ENCODE measurements around the gene ZNF184.

Gene ZNF184

DNA sequence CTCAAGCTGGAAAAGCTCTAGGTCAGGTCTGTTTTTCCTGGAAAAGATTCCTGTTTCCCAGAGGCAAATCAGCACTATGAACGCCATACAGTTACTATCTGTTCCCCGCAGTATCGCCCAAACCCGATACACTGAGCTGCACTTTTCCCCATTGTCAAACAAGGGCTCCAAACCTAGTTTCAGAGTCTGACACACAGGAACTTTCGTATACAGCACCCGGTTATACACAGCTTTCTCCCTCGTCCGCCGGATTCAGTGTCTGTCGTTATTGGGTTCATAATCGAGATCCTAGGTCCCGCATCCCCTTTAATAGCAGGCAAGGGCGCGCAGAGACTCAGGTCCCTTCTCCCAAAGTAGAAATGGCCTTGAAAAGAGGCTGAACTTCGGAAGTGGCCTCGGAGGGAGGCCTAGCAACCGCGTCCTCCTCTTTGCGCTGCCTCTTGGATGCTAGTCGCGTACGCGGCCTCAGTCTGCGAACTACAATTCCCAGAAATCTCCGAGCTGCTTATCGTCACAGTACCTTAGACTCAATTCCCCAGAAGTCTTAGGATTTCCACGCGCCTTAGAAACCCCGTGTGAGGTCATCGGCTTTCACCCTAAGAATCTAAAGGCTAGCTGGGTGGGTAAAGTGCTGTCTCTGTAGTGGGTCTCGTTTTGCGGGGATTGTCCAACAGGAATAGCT lies 50.1 kb downstream of the ZNF184 start:
- no peak for DNase-seq

DNA sequence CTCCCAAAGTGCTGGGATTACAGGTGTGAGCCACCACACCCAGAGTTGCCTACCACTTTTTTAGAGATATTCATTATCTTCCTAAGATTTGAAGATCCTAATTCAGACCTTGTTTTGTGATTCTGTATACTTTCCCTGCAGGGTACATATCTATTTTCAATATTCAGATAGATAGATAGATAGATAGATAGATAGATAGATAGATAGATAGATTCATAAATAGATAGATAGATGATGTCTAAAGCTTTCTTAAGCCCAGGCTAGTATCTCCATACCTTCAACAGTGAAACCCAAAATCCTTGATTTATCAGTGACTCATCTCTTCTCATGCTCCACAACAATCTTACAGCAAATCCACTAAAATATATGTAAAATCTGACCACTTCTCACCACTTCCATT lies 53.5 kb downstream of the ZNF184 start:
- no peak for DNase-seq

DNA sequence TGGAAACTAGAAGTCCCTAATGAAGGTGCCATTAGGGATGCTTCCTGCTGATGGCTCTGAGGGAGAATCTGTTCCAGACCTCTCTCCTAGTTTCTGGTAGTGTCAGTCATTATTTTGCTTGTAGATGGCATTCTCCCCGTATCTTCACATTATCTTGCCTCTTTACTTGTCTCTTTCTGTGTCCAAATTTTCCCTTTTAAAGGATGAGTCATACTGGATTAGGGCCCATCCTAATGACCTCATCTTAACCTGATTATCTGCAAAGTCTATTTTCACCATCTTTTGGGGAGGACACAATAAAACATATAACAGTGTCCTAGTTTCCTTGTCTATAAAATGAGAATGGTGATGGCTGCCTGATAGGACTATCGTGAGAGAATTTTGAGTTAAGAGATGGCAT lies 57.0 kb downstream of the ZNF184 start:
- DNase-seq, result no peak

DNA sequence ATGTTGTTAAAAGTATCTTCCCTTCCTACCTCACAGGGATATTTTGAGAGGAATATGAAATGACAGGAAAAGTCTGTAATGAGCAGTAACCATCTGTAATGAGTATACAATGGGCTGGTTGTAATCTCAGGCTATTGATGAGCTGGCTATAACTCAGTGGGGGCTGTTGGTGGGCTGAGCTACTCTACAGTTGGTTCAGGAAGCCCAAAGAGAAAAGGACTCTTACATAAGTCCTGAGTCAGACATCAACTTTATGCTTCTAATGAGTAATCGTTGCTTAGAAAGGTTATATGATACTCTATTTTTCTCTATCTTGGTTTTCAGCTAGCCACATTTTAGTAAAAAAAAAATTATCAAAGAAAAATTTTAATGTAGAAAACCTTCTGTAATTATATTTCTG lies 57.9 kb downstream of the ZNF184 start:
- DNase-seq, result no peak

DNA sequence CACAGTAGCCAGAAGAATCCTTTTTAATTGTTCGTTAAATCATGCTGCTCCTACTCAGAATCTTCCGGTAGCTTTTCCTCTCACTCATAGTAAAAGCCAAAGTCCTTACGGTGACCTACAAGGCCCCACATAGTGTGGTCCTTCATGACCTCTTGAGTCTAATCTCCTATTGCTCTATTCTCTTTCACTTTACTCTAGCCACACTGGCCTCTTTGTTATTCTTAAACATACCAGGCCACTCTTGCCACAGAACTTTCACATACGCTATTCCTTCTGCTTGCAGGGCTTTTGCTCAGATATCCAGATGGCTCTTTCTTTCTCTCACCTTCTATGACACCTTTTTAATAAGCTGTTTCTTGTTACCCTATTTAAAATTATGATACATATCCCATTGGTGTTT lies 58.6 kb downstream of the ZNF184 start:
- DNase-seq, result no peak

DNA sequence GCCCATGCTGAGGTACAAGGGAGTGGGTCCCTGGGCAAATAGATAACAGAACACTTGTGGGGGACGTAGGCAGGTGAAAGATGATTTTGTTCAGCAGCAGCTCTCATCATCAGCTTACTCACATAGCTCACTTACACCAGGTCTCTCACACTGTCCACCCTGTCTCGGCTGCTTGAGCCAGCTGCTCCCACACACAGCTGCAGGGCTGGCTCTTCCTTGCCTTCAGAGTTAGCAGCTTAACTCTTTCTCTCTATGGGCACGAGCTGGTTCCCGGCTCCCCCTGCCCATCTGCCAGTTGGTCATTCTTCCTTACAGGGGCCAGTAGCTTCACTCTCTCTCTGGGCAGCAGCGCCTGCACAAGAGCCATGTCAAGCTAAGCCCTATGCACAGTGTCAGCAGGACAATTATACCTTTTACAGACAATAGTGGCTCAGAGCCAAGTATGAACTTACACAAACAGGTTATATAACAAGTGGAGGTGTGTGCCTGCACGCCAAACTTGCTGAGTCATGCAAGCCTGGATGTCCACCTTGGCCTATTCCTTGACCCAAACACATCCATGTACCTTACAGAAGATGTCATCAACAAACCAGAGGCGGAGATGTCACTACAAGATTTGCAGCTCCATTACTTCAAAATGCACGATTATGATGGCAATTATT lies 65.6 kb downstream of the ZNF184 start:
- no peak for DNase-seq

DNA sequence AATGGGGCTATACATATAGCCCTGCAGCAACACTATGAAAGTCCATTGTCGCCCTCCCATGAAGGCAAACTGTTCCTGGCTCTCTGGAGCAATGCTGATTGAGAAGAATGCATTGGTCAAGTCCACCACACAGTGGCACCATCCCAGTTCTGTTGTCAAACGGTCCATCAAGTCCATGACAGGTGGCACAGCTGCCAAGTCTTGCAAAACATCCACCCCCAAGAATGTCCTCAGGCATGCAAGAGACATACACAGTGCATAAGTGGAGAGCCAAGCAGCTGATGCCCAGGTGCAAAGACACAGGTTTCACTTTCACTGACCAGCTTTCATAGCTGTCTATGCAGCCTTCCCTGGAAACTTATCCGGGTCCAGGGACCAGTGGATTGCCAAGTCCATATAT lies 66.8 kb downstream of the ZNF184 start:
- no peak for DNase-seq

DNA sequence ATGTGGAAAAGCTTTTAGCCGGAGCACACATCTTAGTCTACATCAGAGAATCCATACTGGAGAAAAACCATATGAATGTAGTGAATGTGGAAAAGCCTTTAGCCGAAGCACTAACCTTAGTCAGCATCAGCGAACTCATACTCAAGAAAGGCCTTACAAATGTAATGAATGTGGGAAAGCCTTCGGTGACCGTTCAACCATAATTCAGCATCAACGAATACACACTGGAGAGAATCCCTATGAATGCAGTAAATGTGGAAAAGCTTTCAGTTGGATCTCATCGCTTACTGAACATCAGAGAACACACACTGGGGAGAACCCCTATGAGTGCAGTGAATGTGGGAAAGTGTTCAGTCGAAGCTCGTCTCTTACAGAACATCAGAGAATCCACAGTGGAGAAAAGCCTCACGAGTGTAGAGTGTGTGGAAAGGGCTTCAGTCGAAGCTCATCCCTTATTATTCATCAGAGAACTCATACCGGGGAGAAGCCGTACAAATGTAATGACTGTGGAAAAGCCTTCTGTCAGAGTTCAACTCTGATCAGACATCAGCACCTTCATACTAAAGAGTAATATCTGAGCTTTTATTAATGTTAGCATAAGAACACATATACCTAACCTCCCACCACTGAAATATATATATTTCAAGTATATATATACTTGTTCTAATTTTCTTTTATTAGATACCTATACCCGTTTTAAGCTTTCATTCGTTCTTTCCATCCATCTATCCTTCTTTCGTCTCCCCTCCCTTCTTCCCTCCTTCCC lies 71.8 kb downstream of the ZNF184 start:
- no peak for DNase-seq

Data from T-helper 9 cell (primary cell).